NCI-H748 (cell line): ENCODE data around the gene MCAT.
"Not testable (repeated sequence)": the region's sequence is repeated elsewhere in the genome, so short reads cannot be mapped to it uniquely, and the experiment has no call there.

Source experiments
- DNase-seq: peaks from one replicate; lab custom pipeline; 2025; ENCODE audit not compliant: unreplicated experiment; lab: John Stamatoyannopoulos, UW

The MCAT gene

DNA sequence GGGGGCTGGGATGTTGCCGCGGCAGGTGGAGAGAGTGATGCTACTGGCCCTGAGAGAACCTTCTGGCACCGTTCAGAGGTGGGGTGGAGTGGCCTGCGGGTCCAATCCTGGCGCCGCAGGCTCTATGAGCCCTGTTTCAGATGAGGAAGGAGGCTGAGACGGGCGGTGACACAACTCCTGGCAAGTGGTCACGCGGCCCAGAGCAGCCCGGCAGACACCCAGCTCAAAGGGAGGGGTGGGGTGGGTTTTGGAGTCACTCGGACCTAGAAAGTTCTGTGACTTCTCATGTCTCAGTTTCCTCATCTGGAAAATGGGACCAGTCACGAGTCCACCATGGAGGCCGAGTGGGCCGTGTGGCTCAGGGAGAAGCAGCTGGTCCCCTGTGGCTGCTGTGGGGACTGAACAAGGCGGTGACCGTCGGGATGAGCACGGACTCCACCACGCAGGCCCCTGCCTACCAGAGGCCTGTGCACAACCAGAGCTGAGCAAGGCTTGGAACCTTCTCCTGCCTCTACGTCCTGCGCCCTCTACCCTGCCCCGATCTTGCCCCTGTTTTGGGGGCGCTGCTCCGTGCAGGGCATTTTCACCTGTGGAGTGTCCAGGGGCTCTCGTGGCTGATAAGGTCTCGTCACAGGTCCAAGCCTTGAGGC lies 11.8 kb upstream of the MCAT start:
- DNase-seq, result no peak

DNA sequence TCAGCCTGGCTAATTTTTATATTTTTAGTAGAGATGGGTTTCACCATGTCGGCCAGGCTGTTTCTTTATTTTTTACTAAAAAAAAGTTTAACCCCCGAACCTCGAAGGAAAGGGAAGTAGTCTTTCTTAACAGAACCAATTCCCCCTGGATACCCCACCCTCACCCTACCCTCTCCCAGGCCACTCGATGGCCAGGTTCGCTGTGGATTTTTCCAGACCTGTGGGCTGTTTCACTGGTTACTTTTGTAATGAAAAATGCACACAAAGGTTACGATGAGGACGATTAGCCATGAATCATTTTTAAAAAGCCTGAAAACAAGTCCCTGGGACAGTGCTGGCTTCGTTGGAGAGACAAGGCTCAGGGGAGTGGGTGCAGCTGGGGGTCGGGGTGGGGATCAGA lies 10.7 kb upstream of the MCAT start:
- DNase-seq, result no peak

DNA sequence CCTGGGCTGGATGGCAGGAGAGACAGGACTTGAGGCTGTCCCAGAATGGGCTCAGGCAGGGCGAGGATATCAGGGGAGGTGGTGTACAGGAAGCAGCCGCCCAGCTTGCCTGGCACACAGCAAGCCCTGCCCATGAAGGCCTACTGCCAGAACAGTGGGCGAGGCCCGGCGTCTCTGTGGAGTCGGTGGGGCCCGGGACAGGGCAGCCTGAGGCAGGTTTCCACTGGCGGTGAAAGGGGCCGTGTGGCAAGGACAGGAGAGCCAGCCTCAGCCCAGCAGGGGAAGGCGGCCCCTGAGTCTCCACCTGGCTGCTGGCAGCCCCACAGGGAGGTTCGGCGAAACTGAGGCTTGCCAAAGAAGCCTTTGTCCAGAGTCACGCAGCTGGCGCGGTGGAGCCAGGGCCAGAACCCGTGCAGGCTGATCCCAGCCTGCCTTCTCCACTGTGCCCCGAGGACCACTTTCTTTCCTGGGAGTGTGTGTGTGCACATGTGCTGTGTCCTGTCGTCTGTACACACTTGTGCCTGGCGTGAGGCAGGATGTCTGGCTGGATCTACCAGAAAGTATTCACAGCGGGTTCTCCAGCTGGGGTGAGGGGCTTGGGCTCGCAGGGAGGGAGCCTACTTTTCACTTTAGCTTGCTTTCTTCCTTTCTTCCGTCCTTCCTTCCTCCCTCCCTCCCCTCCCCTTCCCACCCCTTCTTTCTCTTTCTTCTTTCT lies 9.3 kb upstream of the MCAT start:
- DNase-seq, result no peak

DNA sequence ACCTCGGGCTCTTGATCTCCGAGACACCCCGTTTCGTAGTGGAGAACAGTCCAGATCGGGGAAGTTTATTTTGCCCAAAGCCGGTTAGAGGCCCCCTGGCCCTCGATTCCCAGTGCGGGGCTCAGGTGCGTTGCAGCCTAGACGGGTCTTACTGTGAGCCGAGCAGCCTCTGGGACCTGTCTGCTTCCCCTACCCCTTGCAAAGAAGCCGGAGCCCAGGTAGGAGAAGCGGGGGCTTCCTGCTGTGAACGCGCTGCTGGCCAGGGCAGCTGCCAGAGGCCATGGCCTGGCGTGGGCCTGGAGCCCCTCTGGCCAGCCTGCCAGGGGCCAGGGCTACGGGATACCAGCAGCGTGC lies 8.8 kb upstream of the MCAT start:
- DNase-seq, result no peak

DNA sequence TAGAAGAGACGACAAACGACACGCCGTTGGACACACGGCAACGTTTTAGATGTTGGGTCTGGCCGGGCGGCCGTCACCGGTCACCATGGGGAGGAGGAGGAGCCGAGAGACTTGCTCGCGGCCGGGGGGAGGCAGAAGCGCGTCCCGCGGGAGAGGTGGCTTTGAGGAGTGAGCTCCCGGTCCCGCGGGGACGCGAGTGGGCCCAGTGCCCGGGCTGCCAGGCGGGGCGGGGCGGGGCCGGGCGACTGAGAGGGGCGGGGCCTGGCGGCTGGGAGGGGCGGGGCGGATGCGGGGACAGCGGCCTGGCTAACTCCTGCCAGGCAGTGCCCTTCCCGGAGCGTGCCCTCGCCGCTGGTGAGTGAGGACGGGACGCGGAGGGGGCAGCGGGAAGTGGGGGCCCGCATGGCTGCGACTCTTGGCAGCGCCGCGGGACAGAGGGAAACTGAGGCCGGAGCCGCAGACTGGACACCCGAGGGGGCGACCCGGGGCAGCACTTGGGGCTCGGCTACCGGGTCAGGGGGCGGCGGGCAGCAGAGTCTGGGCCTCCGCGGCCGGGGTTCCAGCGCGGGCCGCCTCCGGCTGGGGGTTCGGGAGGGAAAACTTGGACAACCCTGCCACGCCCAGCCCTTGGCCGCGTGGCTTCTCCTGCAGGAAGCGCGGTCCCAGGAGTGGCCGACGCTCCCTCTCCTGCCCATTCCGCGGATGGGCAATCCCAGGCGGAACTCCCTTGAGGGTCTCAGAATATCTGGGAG lies 8.2 kb upstream of the MCAT start, which contains the start of gene TSPO:
TSPO (plus strand) TSS at position 309 of the 752 bp plus-strand sequence. CDS start 7,680 bp downstream, outside the sequence.
- DNase-seq, result peak; percentile 28

DNA sequence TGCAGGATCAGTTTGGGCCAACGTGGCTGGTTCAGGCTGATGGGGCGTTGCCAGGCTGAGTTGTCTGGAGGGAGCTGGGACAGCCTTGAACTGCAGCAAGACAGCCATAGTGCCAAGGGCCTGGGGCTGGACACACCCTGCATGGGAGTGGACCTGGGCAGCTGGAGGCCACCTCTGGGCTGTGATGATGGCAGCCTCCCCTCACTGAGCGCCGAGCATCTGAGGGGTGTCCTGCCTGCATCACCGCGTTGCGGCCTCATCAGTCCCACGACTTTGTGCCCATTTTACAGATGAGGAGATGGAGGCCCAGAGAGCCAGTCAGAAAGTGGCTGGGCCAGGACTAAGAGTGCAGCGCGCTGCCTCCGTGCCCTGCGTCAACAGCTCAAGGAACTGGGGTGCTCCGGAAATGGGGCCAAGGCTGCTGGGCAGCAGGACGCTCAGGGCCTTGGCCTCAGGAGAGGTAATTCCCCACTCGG lies 7.6 kb upstream of the MCAT start:
- no peak for DNase-seq

DNA sequence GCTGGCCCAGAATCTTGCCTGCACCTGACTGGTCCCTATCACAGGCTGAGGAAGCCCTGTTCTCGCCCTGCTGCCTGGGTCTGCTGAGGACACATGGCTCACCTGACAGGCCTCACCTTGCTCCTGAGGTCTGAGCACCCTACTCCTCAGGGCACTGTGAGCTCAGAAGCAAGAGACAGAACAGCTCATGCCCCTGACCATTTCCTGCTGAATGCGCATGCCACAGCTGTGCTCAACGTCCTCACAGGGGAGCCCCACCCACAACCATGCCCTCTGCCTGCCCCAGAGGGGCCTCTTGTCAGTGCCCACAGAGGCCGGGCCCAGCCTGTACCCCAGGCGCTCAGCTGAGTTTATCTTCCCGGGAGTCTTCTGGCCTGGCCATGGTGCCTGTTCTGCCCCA lies 5.4 kb upstream of the MCAT start:
- DNase-seq, result no peak

DNA sequence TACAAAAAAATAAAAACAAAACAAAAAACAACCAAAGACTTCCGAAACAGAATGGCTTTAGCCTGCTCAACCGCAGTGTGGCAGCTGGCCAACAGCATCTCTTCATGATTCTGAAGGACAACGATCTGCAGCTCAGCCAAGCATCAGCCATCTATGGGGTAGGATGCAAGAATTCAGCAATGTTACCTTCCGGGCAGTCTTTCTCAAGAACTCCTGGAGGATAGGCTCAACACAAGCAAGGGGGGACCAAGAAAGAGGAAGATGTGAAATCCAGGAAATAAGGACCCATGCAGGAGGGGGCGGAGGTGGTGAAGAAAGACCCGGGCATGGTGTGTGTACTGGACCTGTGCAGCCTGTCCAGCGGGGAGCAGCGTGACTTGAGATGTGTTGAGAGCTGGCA lies 4.6 kb upstream of the MCAT start:
- DNase-seq, result no peak

DNA sequence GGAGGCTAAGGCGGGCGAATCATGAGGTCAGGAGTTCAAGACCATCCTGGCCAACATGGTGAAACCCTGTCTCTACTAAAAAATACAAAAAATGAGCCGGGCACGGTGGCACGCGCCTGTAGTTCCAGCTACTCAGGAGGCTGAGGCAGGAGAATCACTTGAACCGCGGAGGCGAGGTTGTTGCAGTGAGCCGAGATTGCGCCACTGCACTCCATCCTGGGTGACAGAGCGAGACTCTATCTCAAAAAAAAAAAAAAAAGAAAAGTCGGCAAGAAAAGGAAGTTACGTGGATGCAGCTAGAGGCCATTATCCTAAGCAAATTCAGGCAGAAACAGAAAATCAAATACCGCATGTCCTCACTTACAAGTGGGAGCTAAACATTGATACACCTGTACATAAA lies 3.1 kb upstream of the MCAT start:
- DNase-seq, result not testable (repeated sequence)

DNA sequence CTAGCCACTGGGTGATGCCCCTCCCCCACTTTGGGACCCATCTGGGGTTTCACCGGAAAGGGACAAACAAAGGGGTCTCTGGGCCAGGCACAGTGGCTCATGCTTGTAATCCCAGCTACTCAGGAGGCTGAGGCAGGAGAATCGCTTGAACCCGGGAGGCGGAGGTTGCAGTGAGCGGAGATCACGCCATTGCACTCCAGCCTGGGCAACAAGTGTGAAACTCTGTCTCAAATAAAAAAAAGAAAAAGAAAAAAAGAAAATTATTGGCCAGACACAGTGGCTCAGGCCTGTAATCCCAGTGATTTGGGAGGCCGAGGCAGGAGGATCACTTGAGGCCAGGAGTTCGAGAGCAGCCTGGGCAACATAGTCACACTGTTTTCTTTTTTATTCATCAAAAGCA lies 2.2 kb upstream of the MCAT start:
- not testable (repeated sequence) for DNase-seq

DNA sequence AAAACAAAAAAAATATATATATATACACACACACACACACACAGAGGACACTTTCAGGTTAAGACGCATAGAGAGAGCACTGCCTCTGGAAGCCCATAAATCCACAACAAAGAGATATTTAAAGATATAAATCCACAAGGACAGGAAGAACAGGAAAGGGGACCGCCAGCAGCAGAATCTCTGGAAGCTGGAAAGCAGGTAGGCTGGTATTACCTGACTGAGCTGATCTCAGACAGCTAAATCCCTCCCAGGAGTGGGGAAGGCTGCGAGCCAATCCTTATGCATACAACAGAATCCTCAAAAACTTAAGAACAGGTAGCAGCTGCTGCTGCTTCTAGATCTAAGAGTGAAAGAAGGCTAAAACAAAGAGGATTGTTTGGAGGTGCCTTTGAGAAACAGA lies 1.8 kb upstream of the MCAT start:
- DNase-seq, result no peak

DNA sequence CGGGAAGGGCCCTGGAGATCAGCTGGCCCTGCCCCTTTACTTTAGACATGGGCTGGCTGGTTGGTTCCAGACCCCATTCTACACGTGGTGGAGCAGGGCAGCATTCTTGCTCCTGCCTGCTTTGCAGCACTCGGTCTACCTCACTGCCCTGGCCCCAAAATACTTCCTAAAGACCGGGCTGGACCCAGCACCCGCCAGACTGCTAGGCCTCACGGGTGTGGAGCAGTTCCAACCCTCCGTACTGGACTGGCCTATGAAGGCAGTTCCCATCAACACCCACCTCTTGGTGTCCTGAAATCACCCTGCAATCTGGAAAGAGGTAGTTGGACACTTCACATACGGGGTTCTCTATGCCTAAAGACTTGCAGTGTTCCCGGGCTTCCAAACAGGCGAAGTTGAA lies 6.4 kb downstream of the MCAT start:
- no peak for DNase-seq

DNA sequence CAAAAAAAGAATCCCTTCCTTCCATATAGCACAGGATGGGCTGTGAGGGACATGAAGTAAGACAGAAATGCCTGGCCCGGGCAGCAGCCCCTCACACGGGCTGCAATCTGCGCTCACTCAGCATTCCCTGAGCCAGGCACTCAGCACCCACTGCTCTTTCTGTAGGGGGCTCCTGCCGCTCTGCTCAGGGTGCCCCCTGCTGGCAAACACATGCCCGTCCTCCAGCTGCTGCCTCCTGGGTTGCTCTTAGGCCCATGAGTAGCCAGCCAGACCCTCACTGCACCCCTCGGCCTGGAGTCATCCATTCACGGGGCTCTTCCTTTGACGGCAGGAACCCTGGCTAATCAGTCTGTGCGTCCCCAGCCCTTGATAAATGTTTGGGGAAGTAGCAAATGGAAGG lies 6.9 kb downstream of the MCAT start:
- DNase-seq, result peak; percentile 22

DNA sequence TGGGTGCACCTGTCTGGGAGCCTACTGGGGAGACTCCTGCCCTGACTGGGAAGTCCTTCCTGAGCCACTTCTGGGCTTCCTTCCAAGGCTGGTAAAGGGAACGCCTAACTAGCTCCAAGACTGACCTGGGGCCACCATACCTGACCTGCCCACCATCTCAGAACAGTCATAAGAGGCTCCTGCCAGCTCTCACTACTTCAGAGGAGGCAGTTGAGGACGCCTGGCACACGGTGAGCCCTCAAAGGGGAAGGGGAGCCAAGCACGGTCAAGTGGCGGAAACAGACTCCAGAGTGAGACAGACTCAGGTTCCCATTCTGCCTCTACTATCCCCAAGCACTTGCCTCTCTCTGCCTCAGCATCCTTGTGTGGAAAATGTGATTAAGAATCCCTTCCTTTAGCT lies 7.6 kb downstream of the MCAT start:
- DNase-seq, result no peak

DNA sequence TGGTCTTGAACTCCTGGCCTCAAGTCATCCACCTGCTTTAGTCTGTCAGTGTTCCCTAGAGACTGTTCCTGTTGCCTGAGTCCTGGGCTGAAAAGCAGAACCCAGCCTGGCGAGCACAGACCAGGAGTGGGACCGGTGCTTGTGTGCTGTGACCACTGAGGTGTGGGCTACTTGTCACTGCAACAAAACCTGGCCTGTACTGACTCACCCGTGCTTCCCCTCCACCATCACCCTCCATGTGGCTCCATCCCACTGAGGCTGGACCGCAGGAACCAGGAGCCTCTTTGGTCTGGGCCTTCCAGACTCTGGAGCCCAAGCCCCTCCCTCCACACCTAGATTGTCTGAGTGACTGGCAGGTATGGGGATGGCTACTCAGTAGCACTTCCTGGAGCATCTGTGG lies 8.6 kb downstream of the MCAT start:
- no peak for DNase-seq

DNA sequence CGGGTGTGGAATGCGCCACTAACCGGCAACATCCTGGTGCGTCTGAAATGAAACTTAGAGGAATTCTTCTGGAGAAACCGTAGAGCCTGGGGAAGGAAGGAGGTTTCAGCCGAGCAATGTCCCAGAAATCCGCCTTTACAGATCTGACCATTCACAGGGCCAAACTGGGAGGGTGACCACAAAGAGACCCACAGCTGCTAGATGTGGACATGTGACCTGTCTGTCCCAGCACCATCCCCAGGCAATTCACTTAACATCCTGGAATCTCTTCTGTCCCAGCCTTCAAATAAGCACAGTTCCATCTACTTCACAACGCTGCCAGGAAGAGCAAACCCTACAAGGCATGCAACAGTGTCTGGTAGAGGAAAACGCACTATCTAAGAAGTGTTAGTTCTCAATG lies 9.8 kb downstream of the MCAT start:
- DNase-seq, result no peak

DNA sequence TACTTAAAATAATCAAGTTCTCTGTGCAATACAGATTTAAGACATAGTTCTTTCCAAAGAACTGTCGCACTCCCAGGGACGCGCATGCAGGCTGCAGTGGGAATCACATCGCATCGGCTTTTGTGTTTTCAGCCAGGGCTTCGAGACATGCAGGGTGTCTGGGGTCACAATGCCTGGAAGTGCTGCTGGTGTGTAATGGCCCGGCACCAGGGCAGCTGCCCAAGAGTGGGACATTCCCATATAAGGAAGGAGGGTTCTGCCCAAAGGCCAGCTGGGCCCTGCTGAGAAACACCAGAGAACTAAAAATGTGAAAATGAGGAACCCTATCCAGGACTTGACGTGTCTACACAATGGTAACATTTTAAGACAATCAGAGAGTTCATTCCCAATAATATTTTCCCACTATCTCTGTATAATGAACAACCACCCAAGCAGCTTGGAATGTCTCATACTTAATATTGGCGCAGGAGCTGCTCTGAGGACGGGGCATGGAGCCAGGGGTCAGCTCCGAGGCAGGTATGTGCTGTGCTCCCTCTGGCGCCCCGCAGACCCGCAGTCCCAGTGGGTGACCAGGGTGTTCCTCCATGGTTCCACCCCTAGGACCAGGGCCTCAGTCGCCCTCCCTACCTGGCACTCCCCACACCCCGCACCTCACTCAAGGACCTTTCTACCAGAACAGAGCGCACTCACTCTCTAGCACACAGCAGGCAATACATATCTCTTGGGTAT lies 11.3 kb downstream of the MCAT start:
- no peak for DNase-seq

DNA sequence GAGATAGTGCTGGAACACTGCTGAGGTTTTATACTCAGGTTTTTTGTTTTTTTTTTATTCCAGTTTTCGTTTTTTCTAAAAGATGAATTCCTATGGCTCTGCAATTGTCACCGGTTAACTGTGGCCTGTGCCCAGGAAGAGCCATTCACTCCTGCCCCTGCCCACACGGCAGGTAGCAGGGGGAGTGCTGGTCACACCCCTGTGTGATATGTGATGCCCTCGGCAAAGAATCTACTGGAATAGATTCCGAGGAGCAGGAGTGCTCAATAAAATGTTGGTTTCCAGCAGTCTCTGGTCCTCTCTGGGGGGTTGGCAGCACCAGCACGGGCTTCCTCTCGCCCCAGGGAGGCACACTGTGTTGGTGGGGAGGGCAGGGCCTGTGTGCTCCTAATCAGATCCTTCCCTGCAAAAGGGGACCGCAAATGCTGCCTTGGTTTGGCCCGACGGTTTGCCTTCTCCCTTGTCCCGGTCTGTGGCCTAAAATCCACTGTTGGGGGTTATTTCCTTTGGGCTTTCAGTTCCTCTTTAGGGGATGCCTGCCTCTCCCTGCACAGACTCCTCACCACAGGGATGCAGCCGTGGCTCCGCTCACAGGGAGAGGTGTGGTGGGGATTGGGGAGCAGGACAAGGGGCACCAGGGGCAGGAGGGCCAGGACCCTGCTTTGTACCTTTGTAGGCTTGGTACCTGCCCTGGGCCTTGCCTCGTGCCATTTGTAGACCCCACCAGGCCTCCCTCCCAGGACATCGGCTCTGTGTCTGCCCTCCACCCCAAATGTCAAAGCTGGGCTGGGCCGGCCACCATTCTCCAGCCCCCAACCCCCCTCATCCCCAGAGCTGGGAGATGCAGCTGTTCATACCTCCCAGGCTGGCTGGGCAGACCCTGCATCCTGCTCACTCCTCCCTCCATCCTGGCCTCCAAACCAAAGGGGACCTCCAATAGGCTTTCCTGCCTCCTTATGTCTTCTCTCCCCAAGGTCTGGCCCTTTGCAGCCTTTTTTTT lies 13.5 kb downstream of the MCAT start:
- DNase-seq, result peak; percentile 80

DNA sequence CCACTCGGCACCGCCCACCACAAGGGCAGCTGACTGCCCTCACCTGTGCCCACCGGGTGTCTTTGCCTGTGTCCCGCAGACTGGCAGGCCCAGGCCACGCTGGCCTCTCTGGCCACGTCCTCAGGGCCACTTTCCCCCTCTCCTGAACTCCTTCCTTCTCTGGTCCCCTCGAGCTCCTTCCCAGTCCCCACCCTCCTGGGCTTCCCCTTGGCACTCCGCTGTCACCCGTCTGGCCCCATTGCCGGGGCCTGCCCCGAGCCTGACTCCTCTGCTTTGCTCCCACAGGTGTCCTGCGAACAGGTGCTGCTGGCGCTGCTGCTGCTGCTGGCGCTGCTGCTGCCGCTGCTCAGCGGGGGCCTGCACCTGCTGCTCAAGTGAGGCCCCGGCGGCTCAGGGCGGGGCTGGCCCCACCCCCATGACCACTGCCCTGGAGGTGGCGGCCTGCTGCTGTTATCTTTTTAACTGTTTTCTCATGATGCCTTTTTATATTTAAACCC lies 14.2 kb downstream of the MCAT start:
- peak; percentile 94 for DNase-seq

DNA sequence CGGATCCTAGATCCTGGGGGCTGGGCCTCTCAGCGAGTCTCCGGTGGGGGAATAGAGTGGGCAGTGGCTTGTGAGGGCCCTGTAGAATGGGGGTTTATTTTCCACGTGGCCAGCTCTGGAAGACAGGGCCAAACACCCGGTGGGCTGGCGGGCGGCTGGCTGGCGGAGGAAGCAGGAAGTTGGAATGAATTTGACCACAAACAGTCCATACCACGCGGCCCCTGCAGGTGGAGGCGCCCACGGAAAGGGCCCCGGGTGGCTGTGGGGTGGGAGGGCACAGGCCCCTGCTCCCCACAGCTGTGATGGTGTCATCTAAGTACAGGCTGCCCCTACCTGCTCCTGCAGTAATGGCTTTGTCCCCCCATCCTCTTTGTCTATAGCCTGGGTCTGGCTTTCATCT lies 15.1 kb downstream of the MCAT start:
- no peak for DNase-seq
